ENCODE results near the gene MTERF1.
A peak's percentile ranks its signal among the peaks of the same experiment; 100 is the strongest.
"Not testable (repeated sequence)": the region's sequence is repeated elsewhere in the genome, so short reads cannot be mapped to it uniquely, and the experiment has no call there.

The MTERF1 gene

GRCh38 chr7:91880413-91881241 is at the start of gene MTERF1:
MTERF1 (minus strand) TSS chr7:91880702; CDS start chr7:91880083, 619 bp downstream.
- DNase-seq (ENCODE audit: low read depth), result peak; percentile 89

DNA sequence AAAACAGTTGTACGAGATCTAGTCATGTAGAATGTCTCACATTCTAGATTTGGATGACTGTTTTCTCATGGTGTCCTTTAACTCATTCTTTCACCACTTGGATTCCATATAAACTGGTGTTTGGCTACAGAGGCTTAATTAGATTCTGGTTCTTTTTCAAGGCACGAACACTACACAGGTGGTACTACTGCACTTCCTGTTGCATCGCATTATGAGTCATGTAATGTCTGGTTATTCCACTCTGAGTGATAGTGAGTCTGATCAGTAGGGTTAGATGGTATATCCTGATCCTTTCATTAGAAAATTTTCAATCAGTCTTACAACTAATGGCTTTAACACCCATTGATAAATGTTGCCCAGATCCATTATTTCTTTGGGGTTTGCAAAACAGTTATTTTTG is 49.0 kb upstream of the MTERF1 start:
- DNase-seq (ENCODE audit: low read depth), result no peak

- DNase-seq (ENCODE audit: low read depth), result no peak
Observed at GRCh38 chr7:91927912-91928311, 47.4 kb upstream of the MTERF1 start.

GRCh38 chr7:91922857-91923256 is 42.4 kb upstream of the MTERF1 start:
- no peak for DNase-seq (ENCODE audit: low read depth)

DNA sequence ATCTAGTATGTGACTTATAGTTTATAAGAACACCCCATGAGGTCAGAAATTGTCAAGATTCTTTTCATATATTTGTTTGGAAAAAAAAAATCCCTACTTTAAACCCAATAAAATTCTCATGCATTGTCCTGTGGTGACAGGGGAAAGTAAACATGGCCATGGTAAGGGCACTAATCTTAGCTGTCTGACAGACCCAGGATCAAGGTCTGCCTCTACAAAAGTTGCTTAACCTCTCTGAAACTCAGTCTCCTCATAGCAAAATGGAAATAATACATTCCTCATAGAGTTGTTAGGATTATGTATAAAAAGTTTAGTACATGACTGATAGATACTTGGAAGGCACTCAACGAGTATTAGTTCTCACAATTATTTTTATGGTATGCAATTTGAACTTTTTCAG is 37.9 kb upstream of the MTERF1 start:
- no peak for DNase-seq (ENCODE audit: low read depth)

- no peak for DNase-seq (ENCODE audit: low read depth)
Observed at GRCh38 chr7:91916051-91916440, 35.5 kb upstream of the MTERF1 start.

GRCh38 chr7:91915401-91916050 is 35.0 kb upstream of the MTERF1 start:
- no peak for DNase-seq (ENCODE audit: low read depth)

DNA sequence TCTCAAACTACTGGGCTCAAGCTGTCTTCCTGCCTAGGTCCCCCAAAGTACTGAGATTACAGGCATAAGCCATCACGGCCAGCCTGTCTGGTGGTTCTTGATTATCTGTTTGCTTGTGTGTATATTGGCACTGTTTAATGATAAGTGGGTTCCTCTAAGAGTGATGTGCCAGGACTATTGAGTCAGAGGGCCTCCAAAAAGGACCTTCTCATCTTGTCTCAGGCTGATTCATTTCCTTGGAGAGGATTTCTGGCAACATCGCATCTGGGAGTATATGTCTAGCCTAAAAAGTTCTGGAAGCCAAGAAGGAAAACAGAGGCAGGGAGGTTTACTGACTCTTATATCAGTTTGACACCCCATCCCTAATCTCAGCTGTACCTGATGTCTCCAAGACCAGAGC is 33.1 kb upstream of the MTERF1 start:
- DNase-seq (ENCODE audit: low read depth), result no peak

DNA sequence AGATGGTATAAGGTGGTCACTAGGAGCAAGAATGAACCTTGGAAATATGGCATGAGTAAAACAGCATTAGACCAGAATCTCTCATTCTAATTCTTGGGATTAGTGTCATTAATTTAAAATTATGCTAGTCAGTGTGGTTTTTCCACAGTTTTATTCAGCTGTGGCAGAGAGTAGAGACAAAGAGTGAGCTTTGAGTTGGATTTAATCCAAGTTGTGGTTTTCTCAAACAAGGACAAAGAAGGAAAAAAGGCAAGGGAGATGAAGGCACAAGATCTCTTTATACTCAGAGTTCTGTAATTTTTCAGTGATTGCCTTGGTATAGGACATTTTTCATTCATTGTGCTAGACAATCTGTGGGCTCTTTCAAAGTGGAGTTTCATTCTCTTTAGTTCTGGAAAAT is 32.0 kb upstream of the MTERF1 start:
- DNase-seq (ENCODE audit: low read depth), result no peak

GRCh38 chr7:91911121-91911520 is 30.6 kb upstream of the MTERF1 start:
- no peak for DNase-seq (ENCODE audit: low read depth)

DNA sequence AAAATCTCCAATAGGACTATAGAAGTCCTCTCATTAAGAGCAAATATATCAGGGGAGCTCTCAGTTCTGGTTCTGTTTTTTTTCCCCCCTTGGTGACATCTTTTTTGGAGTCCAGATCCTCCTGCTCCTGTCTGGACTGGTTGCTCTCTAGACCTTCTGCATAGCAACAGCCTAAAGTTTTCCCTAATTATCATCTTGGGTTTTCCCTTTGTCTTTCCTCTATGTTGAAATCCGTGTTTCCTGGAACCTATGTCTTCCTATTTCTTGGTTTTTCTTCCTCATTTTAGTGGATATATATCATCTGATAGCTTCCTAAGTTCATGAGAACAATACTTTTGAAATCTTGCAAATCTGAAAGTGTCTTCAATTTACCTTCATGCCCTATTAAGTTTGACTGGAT is 29.7 kb upstream of the MTERF1 start:
- no peak for DNase-seq (ENCODE audit: low read depth)

DNA sequence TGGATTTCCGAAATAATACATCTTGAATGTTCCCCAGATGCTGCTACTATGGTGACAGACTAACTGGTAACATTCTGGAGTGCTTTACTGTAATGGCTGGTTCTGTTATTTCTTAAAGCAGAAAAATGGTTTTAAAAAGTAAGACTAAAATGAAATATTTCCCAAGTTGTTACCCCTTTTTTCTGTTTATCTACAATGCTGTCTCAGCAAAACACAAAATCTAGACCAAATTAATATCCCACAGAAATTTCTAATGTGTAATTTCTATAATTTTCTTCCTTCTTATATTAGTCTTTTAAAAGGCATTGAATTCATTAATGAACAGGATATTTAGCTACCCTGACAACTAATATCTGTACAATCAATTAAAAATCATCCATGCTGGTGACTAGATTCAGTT is 19.1 kb upstream of the MTERF1 start:
- DNase-seq (ENCODE audit: low read depth), result no peak

- no peak for DNase-seq (ENCODE audit: low read depth)
Observed at GRCh38 chr7:91898240-91898992, 17.9 kb upstream of the MTERF1 start.

- DNase-seq (ENCODE audit: low read depth), result no peak
Observed at GRCh38 chr7:91894781-91895480, 14.4 kb upstream of the MTERF1 start.

- not testable (repeated sequence) for DNase-seq (ENCODE audit: low read depth)
Observed at GRCh38 chr7:91893699-91894098, 13.2 kb upstream of the MTERF1 start.

- no peak for DNase-seq (ENCODE audit: low read depth)
Observed at GRCh38 chr7:91892821-91893340, 12.4 kb upstream of the MTERF1 start.

DNA sequence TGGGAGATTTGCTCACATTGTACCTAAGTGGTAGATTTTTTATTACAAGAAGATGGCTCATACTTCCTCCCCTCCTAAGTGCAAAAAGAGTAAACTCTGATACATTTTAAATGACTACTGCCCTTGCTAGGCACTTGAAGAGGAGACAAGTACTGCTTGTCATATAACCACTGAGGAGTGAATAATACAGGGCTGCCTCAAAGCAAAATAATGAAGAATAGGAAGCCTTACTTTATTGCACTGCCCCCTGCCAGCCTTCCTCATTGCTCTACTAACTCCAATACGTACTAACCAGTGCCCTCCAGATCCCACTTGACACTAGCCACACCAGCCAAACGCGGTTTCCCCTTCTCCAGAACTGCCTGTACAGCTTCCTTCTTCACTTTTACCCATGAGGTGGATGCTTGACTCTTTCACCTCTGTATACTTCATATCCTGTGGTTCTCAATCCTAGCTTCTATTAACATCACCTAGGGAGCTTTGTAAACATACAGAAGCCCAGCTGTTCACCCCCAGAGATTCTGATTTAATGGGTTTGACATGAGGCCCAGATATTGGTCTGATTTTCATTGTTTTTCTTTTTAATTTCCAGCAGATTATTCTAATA is 11.7 kb upstream of the MTERF1 start:
- no peak for DNase-seq (ENCODE audit: low read depth)

- DNase-seq (ENCODE audit: low read depth), result not testable (repeated sequence)
Observed at GRCh38 chr7:91888271-91889175, 8.0 kb upstream of the MTERF1 start.

GRCh38 chr7:91887336-91888213 is 7.1 kb upstream of the MTERF1 start:
- not testable (repeated sequence) for DNase-seq (ENCODE audit: low read depth)
